Mesenchymal stem cell (in vitro differentiated cells and primary cell): ENCODE data around the gene AP3B2. TPM values are rescaled to one million over a fixed set of nuclear protein-coding genes. Genes with fewer than 3 reads are reported as not detected.

Experiments used
- DNase-seq: peaks from one replicate; pipeline ENCODE4 v3.0.0-alpha.2; 2013
- H2AFZ ChIP-seq: one replicate; pipeline ENCODE4 v1.6.1; 2013; ENCODE audit warnings: low read depth, mild to moderate bottlenecking, control low read depth, inconsistent platforms, low read length, moderate library complexity
- H2AK5ac ChIP-seq: 2 replicates; pipeline ENCODE4 v1.6.1; 2013; ENCODE audit warnings: low read length, moderate library complexity, mild to moderate bottlenecking, inconsistent platforms; ENCODE audit not compliant: severe bottlenecking
- H2BK120ac ChIP-seq: one replicate; pipeline ENCODE4 v1.6.1; 2013; ENCODE audit warnings: low read depth, mild to moderate bottlenecking, inconsistent platforms, low read length, moderate library complexity
- H2BK12ac ChIP-seq, 2 experiments: one replicate each; pipeline ENCODE4 v1.6.1; 2013; ENCODE audit warnings: inconsistent platforms in 2 of 2, low read length in 2 of 2, mild to moderate bottlenecking in 2 of 2, moderate library complexity in 2 of 2, control low read depth in 1 of 2
- H2BK15ac ChIP-seq: one replicate; pipeline ENCODE4 v1.6.1; 2013; ENCODE audit warnings: mild to moderate bottlenecking, low read depth, inconsistent platforms; ENCODE audit not compliant: poor library complexity, severe bottlenecking
- H2BK5ac ChIP-seq: 2 replicates; pipeline ENCODE4 v1.6.1; 2013; ENCODE audit warnings: low read depth, mild to moderate bottlenecking, low read length, control low read depth, inconsistent platforms; ENCODE audit not compliant: poor library complexity, severe bottlenecking
- H3K14ac ChIP-seq, 2 experiments: one replicate each; pipeline ENCODE4 v1.6.1; 2013; ENCODE audit warnings: inconsistent platforms in 2 of 2, low read length in 2 of 2, control low read depth in 1 of 2, mild to moderate bottlenecking in 1 of 2, moderate library complexity in 1 of 2
- H3K18ac ChIP-seq, 2 experiments: one replicate each; pipeline ENCODE4 v1.6.1; 2013; ENCODE audit warnings: inconsistent platforms in 2 of 2, low read length in 2 of 2, control low read depth in 1 of 2, low read depth in 1 of 2, mild to moderate bottlenecking in 1 of 2
- H3K23ac ChIP-seq, 2 experiments: one replicate each; pipeline ENCODE4 v1.6.1; 2013; ENCODE audit warnings: inconsistent platforms in 2 of 2, low read length in 2 of 2, mild to moderate bottlenecking in 2 of 2, moderate library complexity in 2 of 2, control low read depth in 1 of 2
- H3K27ac ChIP-seq: 2 replicates; pipeline ENCODE4 v1.5.1; 2013; ENCODE audit warnings: mild to moderate bottlenecking, moderate library complexity, low read length, control low read depth, inconsistent platforms; ENCODE audit not compliant: poor library complexity, severe bottlenecking
- H3K27me3 ChIP-seq, 2 experiments: 2 replicates each; pipeline versions ENCODE4 v1.6.1 to v1.7.0; 2013; ENCODE audit warnings: low read length in 2 of 2, mild to moderate bottlenecking in 2 of 2, moderate library complexity in 2 of 2, control low read depth in 1 of 2, inconsistent platforms in 1 of 2; ENCODE audit not compliant: control insufficient read depth in 1 of 2, insufficient read depth in 1 of 2
- H3K36me3 ChIP-seq, 2 experiments: 2 replicates each; pipeline versions ENCODE4 v1.6.1 to v1.7.0; 2013; ENCODE audit warnings: low read length in 2 of 2, control low read depth in 1 of 2, inconsistent platforms in 1 of 2, low read depth in 1 of 2, mild to moderate bottlenecking in 1 of 2; ENCODE audit not compliant: insufficient read depth in 2 of 2, control insufficient read depth in 1 of 2
- H3K4ac ChIP-seq, 2 experiments: one replicate each; pipeline ENCODE4 v1.6.1; 2013; ENCODE audit warnings: inconsistent platforms in 2 of 2, low read length in 2 of 2, mild to moderate bottlenecking in 2 of 2, moderate library complexity in 2 of 2, control low read depth in 1 of 2, low read depth in 1 of 2
- H3K4me1 ChIP-seq: 2 replicates; pipeline ENCODE4 v1.6.1; 2013; ENCODE audit warnings: low read depth, low read length, control low read depth; ENCODE audit not compliant: control insufficient read depth, insufficient read depth
- H3K4me2 ChIP-seq: 2 replicates; pipeline ENCODE4 v1.6.1; 2013; ENCODE audit warnings: low read length, mild to moderate bottlenecking, inconsistent platforms; ENCODE audit not compliant: poor library complexity, severe bottlenecking
- H3K4me3 ChIP-seq, 2 experiments: 2 replicates each; pipeline versions ENCODE4 v1.5.1 to v1.7.0; 2013; ENCODE audit warnings: low read length in 2 of 2, mild to moderate bottlenecking in 2 of 2, control low read depth in 1 of 2, low read depth in 1 of 2; ENCODE audit not compliant: insufficient read depth in 1 of 2
- H3K79me1 ChIP-seq: replicated peaks from 2 replicates; pipeline ENCODE4 v1.6.1; 2013; ENCODE audit warnings: mild to moderate bottlenecking, control low read depth, low read length, inconsistent platforms; ENCODE audit not compliant: poor library complexity, severe bottlenecking
- H3K9ac ChIP-seq: 2 replicates; pipeline ENCODE4 v1.7.0; 2013; ENCODE audit warnings: mild to moderate bottlenecking, low read length, moderate library complexity
- H3K9me3 ChIP-seq: 2 replicates; pipeline ENCODE4 v1.7.0; 2013; ENCODE audit warnings: mild to moderate bottlenecking, low read length; ENCODE audit not compliant: control insufficient read depth
- H4K8ac ChIP-seq: one replicate; pipeline ENCODE4 v1.6.1; 2013; ENCODE audit warnings: inconsistent platforms, mild to moderate bottlenecking, low read length, moderate library complexity
- H4K91ac ChIP-seq: one replicate; pipeline ENCODE4 v1.6.1; 2013; ENCODE audit warnings: mild to moderate bottlenecking, low read length, inconsistent platforms
- WGBS: methylation state at CpG from one replicate; pipeline ENCODE4 v1.1.7; 2013; ENCODE audit warnings: mixed read lengths; 5-methylcytosine and 5-hydroxymethylcytosine counted together
- polyA plus RNA-seq, 2 experiments: library from polyadenylated mRNA; stranded (reverse); fragments of 200-250 nt; gene quantifications; one replicate each; pipeline ENCODE4 v1.2.3, GENCODE V29; 2013

AP3B2 gene
- polyA plus RNA-seq (2013, experiment 1 of 2): 0.14 TPM
- 0.11 TPM for polyA plus RNA-seq (2013, experiment 2 of 2)

- no peak within 1 kb of the TSS for H3K23ac ChIP-seq
Observed at GRCh38 chr15:82709421-82710207, at the start of gene AP3B2. TSS of gene AP3B2 (minus strand) at chr15:82709875. CDS start at chr15:82709706, 169 bp downstream.

GRCh38 chr15:82751308-82751707 lies 41.6 kb upstream of the AP3B2 start:
- H4K8ac ChIP-seq: no peak overlapping the region
- H3K4me1 ChIP-seq: peaks cover 5% of the 10 kb centered on the region
- H4K91ac ChIP-seq: no peak overlapping the region
- DNase-seq: peak; percentile 15
- H2BK12ac ChIP-seq: no peak overlapping the region
- H3K14ac ChIP-seq: no peak overlapping the region
- peak overlapping the region; percentile 95 for H3K4me2 ChIP-seq
- H3K23ac ChIP-seq: no peak overlapping the region
- no peaks in the 10 kb centered on the region for H3K27me3 ChIP-seq
- H3K9ac ChIP-seq: peak overlapping the region; percentile 97
- peaks cover 6 to 33% of the 10 kb centered on the region in 2 experiments for H3K36me3 ChIP-seq
- no peak overlapping the region for H2BK5ac ChIP-seq
- H3K27ac ChIP-seq: no peak overlapping the region
- WGBS: 52% methylated on average over 3 of the region's 4 CpGs
- peak overlapping the region; percentile 47 for H2AK5ac ChIP-seq
- no peaks in the 10 kb centered on the region for H3K9me3 ChIP-seq
- H3K4ac ChIP-seq: peak overlapping the region in 1 of 2 experiments; percentile 19
- H3K4me3 ChIP-seq: peak overlapping the region in 1 of 2 experiments; percentile 99
- no peak overlapping the region for H3K18ac ChIP-seq
- peaks cover 13% of the 10 kb centered on the region for H3K79me1 ChIP-seq
- H2BK15ac ChIP-seq: no peak overlapping the region
- H2AFZ ChIP-seq: no peak overlapping the region
- H2BK120ac ChIP-seq: no peak overlapping the region

More at GRCh38 chr15:82709421-82710207, at the start of gene AP3B2:
- Histone ChIP-seq H4K8ac (no peak within 1 kb of the TSS), H3K4me2 (peak within 1 kb of the TSS; percentile 97), H3K79me1 (no peaks in the 10 kb centered on the region), H3K9ac (peak within 1 kb of the TSS; percentile 49), H3K4ac (no peak within 1 kb of the TSS), H2BK12ac (no peak within 1 kb of the TSS), H3K14ac (no peak within 1 kb of the TSS), H2BK120ac (no peak within 1 kb of the TSS), H4K91ac (no peak within 1 kb of the TSS), H2AFZ (peak within 1 kb of the TSS; percentile 72), H3K27ac (no peak within 1 kb of the TSS), H3K27me3 (peaks cover 21 to 42% of the 10 kb centered on the region in 2 experiments), H3K9me3 (no peaks in the 10 kb centered on the region), H3K36me3 (no peaks in the 10 kb centered on the region), H2BK5ac (peak within 1 kb of the TSS; percentile 33), H2BK15ac (no peak within 1 kb of the TSS), H3K4me1 (peaks cover 14% of the 10 kb centered on the region), H3K18ac (no peak within 1 kb of the TSS), H3K4me3 (peak within 1 kb of the TSS; percentile 69 to 87), H2AK5ac (no peak within 1 kb of the TSS)
- DNase-seq: peak; percentile 70
- WGBS: under 1% methylated on average over 81 of the region's 95 CpGs

GRCh38 chr15:82750831-82751180 lies 41.1 kb upstream of the AP3B2 start:
- no peak overlapping the region for H4K91ac ChIP-seq
- 5% methylated on average over 7 of the region's 8 CpGs for WGBS
- H3K18ac ChIP-seq: peak overlapping the region in 1 of 2 experiments; percentile 10
- peak overlapping the region; percentile 76 to 99 for H3K4me3 ChIP-seq
- H3K9ac ChIP-seq: peak overlapping the region; percentile 97
- H3K27ac ChIP-seq: peak overlapping the region; percentile 9
- DNase-seq: no peak
- no peaks in the 10 kb centered on the region for H3K9me3 ChIP-seq
- peaks cover 5% of the 10 kb centered on the region for H3K4me1 ChIP-seq
- no peaks in the 10 kb centered on the region for H3K27me3 ChIP-seq
- peak overlapping the region; percentile 5 for H4K8ac ChIP-seq
- H2AK5ac ChIP-seq: no peak overlapping the region
- no peak overlapping the region for H2BK5ac ChIP-seq
- peak overlapping the region; percentile 95 for H3K4me2 ChIP-seq
- peak overlapping the region in 1 of 2 experiments; percentile 63 for H3K14ac ChIP-seq
- peaks cover 11% of the 10 kb centered on the region for H3K79me1 ChIP-seq
- no peak overlapping the region for H2BK120ac ChIP-seq
- peak overlapping the region; percentile 97 for H2AFZ ChIP-seq
- no peak overlapping the region for H3K23ac ChIP-seq
- no peak overlapping the region for H2BK12ac ChIP-seq
- peak overlapping the region in 1 of 2 experiments; percentile 3 for H3K4ac ChIP-seq
- H2BK15ac ChIP-seq: no peak overlapping the region
- peaks cover 4 to 28% of the 10 kb centered on the region in 2 experiments for H3K36me3 ChIP-seq
